Cerebellar cortex (tissue), 1 donor: ENCODE measurements around the gene PLEKHG2.
A peak's percentile ranks its signal among the peaks of the same experiment; 100 is the strongest.
"Not testable (repeated sequence)": the region's sequence is repeated elsewhere in the genome, so short reads cannot be mapped to it uniquely, and the experiment has no call there.

Experiments
- DNase-seq: peaks from one replicate; pipeline ENCODE4 v3.0.0-alpha.2; 2015; ENCODE audit warnings: low spot score

The PLEKHG2 gene, protein sequence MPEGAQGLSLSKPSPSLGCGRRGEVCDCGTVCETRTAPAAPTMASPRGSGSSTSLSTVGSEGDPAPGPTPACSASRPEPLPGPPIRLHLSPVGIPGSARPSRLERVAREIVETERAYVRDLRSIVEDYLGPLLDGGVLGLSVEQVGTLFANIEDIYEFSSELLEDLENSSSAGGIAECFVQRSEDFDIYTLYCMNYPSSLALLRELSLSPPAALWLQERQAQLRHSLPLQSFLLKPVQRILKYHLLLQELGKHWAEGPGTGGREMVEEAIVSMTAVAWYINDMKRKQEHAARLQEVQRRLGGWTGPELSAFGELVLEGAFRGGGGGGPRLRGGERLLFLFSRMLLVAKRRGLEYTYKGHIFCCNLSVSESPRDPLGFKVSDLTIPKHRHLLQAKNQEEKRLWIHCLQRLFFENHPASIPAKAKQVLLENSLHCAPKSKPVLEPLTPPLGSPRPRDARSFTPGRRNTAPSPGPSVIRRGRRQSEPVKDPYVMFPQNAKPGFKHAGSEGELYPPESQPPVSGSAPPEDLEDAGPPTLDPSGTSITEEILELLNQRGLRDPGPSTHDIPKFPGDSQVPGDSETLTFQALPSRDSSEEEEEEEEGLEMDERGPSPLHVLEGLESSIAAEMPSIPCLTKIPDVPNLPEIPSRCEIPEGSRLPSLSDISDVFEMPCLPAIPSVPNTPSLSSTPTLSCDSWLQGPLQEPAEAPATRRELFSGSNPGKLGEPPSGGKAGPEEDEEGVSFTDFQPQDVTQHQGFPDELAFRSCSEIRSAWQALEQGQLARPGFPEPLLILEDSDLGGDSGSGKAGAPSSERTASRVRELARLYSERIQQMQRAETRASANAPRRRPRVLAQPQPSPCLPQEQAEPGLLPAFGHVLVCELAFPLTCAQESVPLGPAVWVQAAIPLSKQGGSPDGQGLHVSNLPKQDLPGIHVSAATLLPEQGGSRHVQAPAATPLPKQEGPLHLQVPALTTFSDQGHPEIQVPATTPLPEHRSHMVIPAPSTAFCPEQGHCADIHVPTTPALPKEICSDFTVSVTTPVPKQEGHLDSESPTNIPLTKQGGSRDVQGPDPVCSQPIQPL (N-terminal part only)

DNA sequence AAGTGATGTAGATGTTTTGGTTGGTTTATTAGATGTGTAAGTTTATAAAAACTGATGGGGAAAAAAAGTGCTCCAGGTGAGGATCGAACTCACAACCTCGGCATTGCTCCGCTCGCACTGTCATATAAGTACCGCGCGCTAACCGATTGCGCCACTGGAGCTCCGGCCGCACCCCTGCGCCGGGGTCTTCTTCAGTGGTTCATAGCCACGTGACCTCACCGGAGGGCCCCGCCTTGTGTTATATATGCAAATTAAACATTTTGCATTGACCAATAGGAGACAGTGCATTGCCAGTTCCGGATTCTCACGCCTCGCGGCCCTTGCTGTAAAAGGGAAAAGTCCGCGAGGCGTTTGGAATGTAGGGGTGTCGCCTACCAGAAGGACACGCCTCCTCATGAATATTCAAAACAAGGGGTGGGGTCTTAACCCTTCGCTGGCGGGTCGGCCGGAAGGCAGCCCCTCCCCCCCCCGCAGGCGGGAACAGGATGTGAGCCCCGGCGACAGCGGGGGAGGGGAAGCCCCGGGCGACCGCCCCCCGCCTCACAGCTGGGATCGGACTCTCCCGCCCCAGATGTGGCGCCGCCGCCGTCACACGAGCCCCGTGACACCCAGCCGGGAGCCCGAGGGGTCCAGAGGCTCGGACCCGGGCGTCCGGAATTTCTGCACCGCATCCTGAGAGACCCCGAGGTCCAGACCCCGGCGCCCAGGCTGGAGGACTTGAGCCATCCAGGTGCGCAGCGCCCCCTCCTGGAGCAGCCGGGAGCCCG is at the start of gene PLEKHG2:
Gene PLEKHG2, plus strand, starts transcription at position 570 of the 767 bp plus-strand sequence. CDS start 1,418 bp downstream, outside the sequence.
- DNase-seq: peak; percentile 100

GRCh38 chr19:39362682-39363657 is 49.5 kb upstream of the PLEKHG2 start:
- DNase-seq: no peak

- DNase-seq: no peak
These were observed 48.5 kb upstream of the PLEKHG2 start for GRCh38 chr19:39363901-39364457.

- DNase-seq: no peak
These were observed 46.9 kb upstream of the PLEKHG2 start for GRCh38 chr19:39365531-39365930.

DNA sequence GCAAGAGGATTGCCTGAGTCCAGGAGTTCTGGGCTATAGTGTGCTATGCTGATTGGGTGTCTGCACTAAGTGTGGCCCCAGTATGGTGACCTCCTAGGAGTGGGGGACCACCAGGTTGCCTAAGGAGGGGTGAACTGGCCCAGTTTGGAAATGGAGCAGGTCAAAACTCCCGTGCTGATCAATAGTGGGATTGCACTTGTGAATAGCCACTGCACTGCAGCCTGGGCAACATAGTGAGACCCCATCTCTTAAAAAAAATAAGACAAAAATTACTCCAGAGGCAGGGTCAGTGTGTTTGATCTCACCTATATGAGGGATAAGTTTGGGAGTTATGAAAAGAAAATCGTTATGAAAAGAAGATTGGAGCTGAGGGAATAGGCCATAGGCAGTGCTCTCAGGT is 43.3 kb upstream of the PLEKHG2 start:
- no peak for DNase-seq

DNA sequence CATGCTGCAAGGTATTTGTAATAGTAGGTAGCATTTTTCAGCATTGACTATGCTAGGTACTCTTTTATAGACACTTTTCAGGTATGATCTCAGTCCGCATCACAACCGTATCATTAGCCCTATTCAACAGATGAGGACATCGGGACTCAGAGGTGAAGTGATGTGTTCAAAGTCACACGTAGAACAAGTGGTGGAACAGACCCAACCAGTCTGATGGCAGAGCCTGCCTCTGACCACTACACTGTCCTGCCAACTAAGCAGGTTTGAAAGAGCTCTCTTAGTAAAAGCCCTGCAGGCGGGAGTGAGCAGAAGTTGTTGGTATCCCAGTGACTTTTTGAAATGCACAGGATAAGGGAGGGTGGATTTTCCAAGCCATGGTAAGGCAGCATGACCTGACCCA is 41.7 kb upstream of the PLEKHG2 start:
- DNase-seq: no peak

GRCh38 chr19:39372047-39372802 is 40.2 kb upstream of the PLEKHG2 start:
- DNase-seq: peak; percentile 60

DNA sequence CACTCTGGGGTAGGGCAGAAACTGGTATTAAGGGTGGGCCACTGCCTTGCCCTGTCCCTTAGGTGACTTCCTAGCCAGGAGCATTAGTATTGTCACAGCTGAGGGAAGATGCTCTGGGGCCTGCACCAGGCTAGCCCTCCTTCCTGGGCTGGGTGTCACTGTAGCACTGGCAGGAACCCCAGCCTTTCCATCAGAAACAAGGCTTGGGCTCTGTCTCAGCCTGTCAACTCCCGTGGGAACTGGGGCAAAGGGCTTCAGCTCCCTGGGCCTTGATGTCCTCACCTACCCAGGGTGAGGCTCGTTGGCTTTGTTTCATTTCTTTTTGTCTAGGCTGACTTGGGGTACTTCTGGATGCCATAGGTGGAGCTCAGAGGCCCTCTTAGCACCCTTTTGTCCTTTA is 39.5 kb upstream of the PLEKHG2 start:
- DNase-seq: no peak

DNA sequence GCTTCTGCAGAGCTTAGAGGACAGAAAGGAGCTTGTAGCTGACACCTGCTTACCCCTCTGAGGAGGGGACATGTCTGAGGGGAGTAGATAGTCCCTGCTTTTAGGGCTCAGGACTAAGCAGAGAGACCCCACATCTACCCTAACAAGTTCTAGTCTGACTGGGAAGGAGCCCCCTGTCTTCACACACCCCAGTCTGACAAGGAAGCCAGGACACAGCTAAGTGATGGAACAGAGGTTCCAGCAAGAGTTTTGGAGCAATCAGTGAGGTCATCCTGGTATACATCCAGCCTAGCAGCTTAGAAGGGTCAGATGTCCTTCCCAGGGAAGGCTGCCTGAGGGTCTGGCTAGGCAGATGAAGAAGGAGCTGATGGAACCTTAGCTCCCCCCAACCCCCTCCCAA is 36.5 kb upstream of the PLEKHG2 start:
- no peak for DNase-seq

DNA sequence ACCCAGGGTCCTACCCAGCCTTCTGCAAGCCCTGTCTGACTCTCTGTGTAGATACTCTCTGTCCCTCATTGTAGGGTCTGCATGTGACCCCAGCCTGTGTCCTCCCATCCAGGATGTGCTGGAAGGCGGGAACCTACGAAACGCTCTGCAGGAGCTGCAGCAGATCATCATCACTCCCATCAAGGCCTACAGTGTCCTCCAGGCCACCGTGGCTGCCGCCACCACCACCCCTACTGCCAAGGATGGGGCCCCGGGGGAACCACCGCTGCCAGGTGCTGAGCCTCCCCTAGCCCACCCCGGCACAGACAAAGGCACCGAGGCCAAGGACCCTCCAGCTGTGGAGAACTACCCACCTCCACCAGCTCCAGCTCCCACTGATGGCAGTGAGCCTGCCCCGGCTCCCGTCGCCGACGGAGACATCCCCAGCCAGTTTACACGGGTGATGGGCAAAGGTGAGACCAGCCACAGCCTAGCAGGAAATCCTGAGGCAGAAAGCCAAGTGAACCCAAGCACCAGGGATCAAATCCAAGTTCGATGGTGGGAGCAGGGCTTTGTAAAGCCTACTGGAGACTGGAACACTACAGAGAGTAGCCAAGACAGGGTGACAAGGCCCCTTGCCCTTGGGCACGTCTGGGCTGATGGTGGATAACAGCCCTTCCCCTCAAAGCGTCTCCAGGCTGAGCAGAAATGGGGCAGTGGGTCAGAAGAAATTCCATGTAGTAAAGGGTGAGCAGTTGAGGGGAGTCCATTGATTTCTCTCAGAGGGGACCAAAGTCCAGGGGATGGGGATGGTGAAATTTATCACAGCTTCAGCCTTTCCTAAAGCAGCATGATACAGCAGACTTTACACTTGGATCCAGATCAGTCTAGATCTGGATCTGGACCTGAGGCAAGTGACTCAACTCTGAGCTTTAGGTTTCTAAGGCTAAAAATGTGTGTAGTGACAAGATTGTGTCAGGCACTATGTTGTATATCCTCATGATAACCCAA is 34.8 kb upstream of the PLEKHG2 start:
- no peak for DNase-seq

GRCh38 chr19:39379366-39379765 is 33.1 kb upstream of the PLEKHG2 start:
- DNase-seq: not testable (repeated sequence)

- DNase-seq: no peak
These were observed 32.5 kb upstream of the PLEKHG2 start for GRCh38 chr19:39379865-39380396.

DNA sequence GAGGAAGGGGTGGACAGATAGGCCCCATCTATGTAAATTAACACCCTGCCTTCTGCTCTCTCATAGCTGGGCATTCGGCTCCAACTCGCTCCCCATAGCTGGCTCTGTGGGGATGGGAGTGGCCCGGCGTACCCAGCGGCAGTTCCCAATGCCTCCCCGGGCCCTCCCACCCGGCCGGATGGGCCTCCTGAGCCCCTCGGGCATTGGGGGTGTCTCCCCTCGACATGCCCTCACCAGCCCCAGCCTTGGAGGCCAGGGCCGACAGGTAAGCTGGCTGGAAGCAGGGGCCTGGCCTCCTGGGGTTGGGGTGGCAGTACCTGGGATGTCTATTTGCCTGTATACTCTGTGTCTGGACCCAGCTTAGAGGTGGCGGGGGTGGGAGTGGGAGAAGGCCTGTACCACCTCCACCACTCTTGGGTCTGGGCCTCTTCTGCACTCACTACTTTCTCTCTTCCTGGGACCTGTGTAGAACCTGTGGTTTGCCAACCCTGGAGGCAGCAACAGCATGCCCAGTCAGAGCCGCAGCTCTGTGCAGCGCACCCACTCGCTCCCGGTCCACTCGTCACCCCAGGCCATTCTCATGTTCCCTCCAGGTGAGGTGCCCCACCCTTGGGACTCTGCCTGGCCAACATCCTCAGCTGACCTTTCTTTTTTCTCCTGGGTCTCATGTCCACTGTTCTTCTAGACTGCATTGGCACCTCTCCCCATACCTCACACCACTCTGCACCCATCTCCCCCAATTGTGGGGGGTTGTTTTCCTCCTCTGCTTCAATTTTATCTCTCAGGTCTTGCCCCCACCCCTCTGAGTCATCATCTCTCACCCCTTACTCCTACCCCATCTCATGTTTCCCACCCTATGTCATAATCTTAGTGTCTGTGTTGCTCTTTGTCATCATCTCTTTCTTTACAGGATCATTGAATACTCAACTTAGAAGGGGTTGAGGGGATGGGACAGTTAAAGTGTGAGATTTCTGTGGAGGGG is 31.7 kb upstream of the PLEKHG2 start:
- no peak for DNase-seq

GRCh38 chr19:39381910-39382611 is 30.4 kb upstream of the PLEKHG2 start:
- no peak for DNase-seq

GRCh38 chr19:39382991-39383828 is 29.3 kb upstream of the PLEKHG2 start:
- DNase-seq: no peak
